Umbilical cord (tissue), 2 donors: ENCODE data around the gene BAIAP2. TPM values are rescaled to one million over a fixed set of nuclear protein-coding genes. Genes with fewer than 3 reads are reported as not detected.

Experiments used
- DNase-seq: peaks from one replicate; pipeline ENCODE4 v3.0.0-alpha.2; 2015; ENCODE audit warnings: low spot score
- total RNA-seq: library from RNA; depleted of rRNA; stranded (reverse); fragments of >200 nt; gene quantifications from one replicate; pipeline ENCODE4 v1.2.3, GENCODE V29; 2014; ENCODE audit warnings: low replicate concordance; ENCODE audit not compliant: insufficient read depth

Gene BAIAP2
- total RNA-seq, 1 donor from 2014 or later: 8.4 TPM

GRCh38 chr17:81036197-81036941 is 1.4 kb downstream of the BAIAP2 start:
- DNase-seq: no peak

- peak; percentile 46 for DNase-seq
These were observed 2.3 kb downstream of the BAIAP2 start for GRCh38 chr17:81037026-81037797.

GRCh38 chr17:81037798-81038733 is 3.1 kb downstream of the BAIAP2 start:
- DNase-seq: no peak

- DNase-seq: no peak
These were observed 4.1 kb downstream of the BAIAP2 start for GRCh38 chr17:81039096-81039495.

- peak; percentile 49 for DNase-seq
These were observed 5.2 kb downstream of the BAIAP2 start for GRCh38 chr17:81039854-81040758.

- no peak for DNase-seq
These were observed 5.9 kb downstream of the BAIAP2 start for GRCh38 chr17:81040791-81041337.

- DNase-seq: no peak
These were observed 7.7 kb downstream of the BAIAP2 start for GRCh38 chr17:81042606-81043005.

- DNase-seq: no peak
These were observed 8.4 kb downstream of the BAIAP2 start for GRCh38 chr17:81043319-81043724.

- DNase-seq: no peak
These were observed 8.9 kb downstream of the BAIAP2 start for GRCh38 chr17:81043725-81044427.

GRCh38 chr17:81044428-81044763 is 9.4 kb downstream of the BAIAP2 start:
- DNase-seq: no peak

- peak; percentile 40 for DNase-seq
These were observed 10.0 kb downstream of the BAIAP2 start for GRCh38 chr17:81044764-81045589.

GRCh38 chr17:81045590-81046095 is 10.7 kb downstream of the BAIAP2 start:
- no peak for DNase-seq

- no peak for DNase-seq
These were observed 11.3 kb downstream of the BAIAP2 start for GRCh38 chr17:81046132-81046769.

GRCh38 chr17:81046770-81047359 is 11.9 kb downstream of the BAIAP2 start:
- DNase-seq: no peak

GRCh38 chr17:81048827-81049371 is 13.9 kb downstream of the BAIAP2 start:
- DNase-seq: no peak

- no peak for DNase-seq
These were observed 14.5 kb downstream of the BAIAP2 start for GRCh38 chr17:81049372-81049911.

GRCh38 chr17:81049973-81050551 is 15.1 kb downstream of the BAIAP2 start:
- peak; percentile 50 for DNase-seq
